Neural crest cell (in vitro differentiated cells): ENCODE results near the gene LGALSL. TPM values are rescaled to one million over a fixed set of nuclear protein-coding genes. Genes with fewer than 3 reads are reported as not detected.
A peak's percentile ranks its signal among the peaks of the same experiment; 100 is the strongest.
"Not testable (repeated sequence)": the region's sequence is repeated elsewhere in the genome, so short reads cannot be mapped to it uniquely, and the experiment has no call there.

Source experiments
- DNase-seq: peaks from one replicate; pipeline ENCODE4 v3.0.0; 2021; ENCODE audit warnings: low read depth, mixed read lengths, low spot score
- H3K27ac Mint-ChIP-seq: one replicate; pipeline ENCODE4 v1.8.0; 2021; ENCODE audit warnings: mild to moderate bottlenecking, mixed read lengths; ENCODE audit not compliant: unreplicated experiment
- H3K27me3 Mint-ChIP-seq: 2 replicates; pipeline ENCODE4 v1.8.0; 2021; ENCODE audit warnings: low read depth, mild to moderate bottlenecking, mixed read lengths
- H3K36me3 Mint-ChIP-seq: 2 replicates; pipeline ENCODE4 v1.8.0; 2021; ENCODE audit warnings: low read depth, mild to moderate bottlenecking, mixed read lengths
- H3K4me1 Mint-ChIP-seq: 2 replicates; pipeline ENCODE4 v1.8.0; 2021; ENCODE audit warnings: mixed read lengths
- H3K4me3 Mint-ChIP-seq: one replicate; pipeline ENCODE4 v1.8.0; 2021; ENCODE audit warnings: mild to moderate bottlenecking, mixed read lengths
- H3K9me3 Mint-ChIP-seq: 2 replicates; pipeline ENCODE4 v1.8.0; 2021; ENCODE audit warnings: mixed read lengths
- CTCF ChIP-seq: fragments of 200-600 bp; sonication (generic); conservative IDR thresholded peaks from 2 replicates; pipeline ENCODE4 v1.5.0; 2021; ENCODE audit warnings: antibody characterized with exemption, mild to moderate bottlenecking
- total RNA-seq: library from RNA; stranded (reverse); gene quantifications from 2 replicates; pipeline ENCODE4 v1.2.1, GENCODE V29; 2021

LGALSL gene
- total RNA-seq, 1 donor from 2014 or later = 29.1 TPM

- Mint-ChIP-seq H3K27ac (no peak overlapping the region), H3K4me3 (no peak overlapping the region)
- no peak for DNase-seq
These were observed 11.7 kb upstream of the LGALSL start for GRCh38 chr2:64442277-64442676.

GRCh38 chr2:64442801-64443429 is 11.0 kb upstream of the LGALSL start:
- no peak overlapping the region for H3K4me3 Mint-ChIP-seq
- peaks cover 9% of the 10 kb centered on the region for H3K4me1 Mint-ChIP-seq
- H3K9me3 Mint-ChIP-seq = peaks cover 3% of the 10 kb centered on the region
- H3K27ac Mint-ChIP-seq = no peak overlapping the region
- H3K27me3 Mint-ChIP-seq = no peaks in the 10 kb centered on the region
- H3K36me3 Mint-ChIP-seq = no peaks in the 10 kb centered on the region
- no peak for DNase-seq
- TF ChIP-seq CTCF = no peak

More at GRCh38 chr2:64442277-64442676, 11.7 kb upstream of the LGALSL start:
- Mint-ChIP-seq H3K9me3 (peaks cover 3% of the 10 kb centered on the region), H3K27me3 (no peaks in the 10 kb centered on the region), H3K4me1 (peaks cover 9% of the 10 kb centered on the region), H3K36me3 (no peaks in the 10 kb centered on the region)
- TF ChIP-seq CTCF = no peak

- not testable (repeated sequence) for H3K27me3 Mint-ChIP-seq, DNase-seq, H3K27ac Mint-ChIP-seq, H3K9me3 Mint-ChIP-seq, H3K4me3 Mint-ChIP-seq, H3K36me3 Mint-ChIP-seq
- peaks cover 14% of the 10 kb centered on the region for H3K4me1 Mint-ChIP-seq
These were observed 8.0 kb upstream of the LGALSL start for GRCh38 chr2:64445970-64446369.

- H3K4me1 Mint-ChIP-seq = peaks cover 11% of the 10 kb centered on the region
- H3K9me3 Mint-ChIP-seq = no peaks in the 10 kb centered on the region
- no peak overlapping the region for H3K4me3 Mint-ChIP-seq
- no peaks in the 10 kb centered on the region for H3K36me3 Mint-ChIP-seq
- TF ChIP-seq CTCF = no peak
- H3K27ac Mint-ChIP-seq = no peak overlapping the region
- no peaks in the 10 kb centered on the region for H3K27me3 Mint-ChIP-seq
- DNase-seq = no peak
These were observed 6.5 kb upstream of the LGALSL start for GRCh38 chr2:64447317-64448040.

- H3K4me1 Mint-ChIP-seq = peaks cover 15% of the 10 kb centered on the region
- no peaks in the 10 kb centered on the region for H3K9me3 Mint-ChIP-seq
- DNase-seq = no peak
- H3K27me3 Mint-ChIP-seq = no peaks in the 10 kb centered on the region
- no peaks in the 10 kb centered on the region for H3K36me3 Mint-ChIP-seq
- TF ChIP-seq CTCF = no peak
- no peak overlapping the region for H3K27ac Mint-ChIP-seq
- no peak overlapping the region for H3K4me3 Mint-ChIP-seq
These were observed 5.9 kb upstream of the LGALSL start for GRCh38 chr2:64448041-64448426.

- no peak overlapping the region for H3K27ac Mint-ChIP-seq
- peak overlapping the region; percentile 39 for H3K4me3 Mint-ChIP-seq
- DNase-seq = no peak
- H3K27me3 Mint-ChIP-seq = no peaks in the 10 kb centered on the region
- H3K36me3 Mint-ChIP-seq = no peaks in the 10 kb centered on the region
- no peak for TF ChIP-seq CTCF
- no peaks in the 10 kb centered on the region for H3K9me3 Mint-ChIP-seq
- peaks cover 36% of the 10 kb centered on the region for H3K4me1 Mint-ChIP-seq
These were observed 2.9 kb upstream of the LGALSL start for GRCh38 chr2:64451051-64451450.
